ENCODE measurements around the gene PTPRN2. TPM values are rescaled to one million over a fixed set of nuclear protein-coding genes. Genes with fewer than 3 reads are reported as not detected.
"Not testable (repeated sequence)": the region's sequence is repeated elsewhere in the genome, so short reads cannot be mapped to it uniquely, and the experiment has no call there.

Gene PTPRN2
- total RNA-seq, 2 experiments from 2014 or later: 0.70 TPM; not detected in 1

GRCh38 chr7:158512869-158513268 lies 74.8 kb downstream of the PTPRN2 start:
- no peak overlapping the region for H3K4me2 ChIP-seq (ENCODE audit: low read length)
- H3K9me2 ChIP-seq (ENCODE audit: insufficient read depth, low read length): no peaks in the 10 kb centered on the region
- no peak overlapping the region for H2AFZ ChIP-seq (ENCODE audit: low read length)
- no peak for TF ChIP-seq EZH2phosphoT487 (IDR thresholded peaks at IDR 0.05; ENCODE audit: borderline replicate concordance, low read depth, low read length)
- TF ChIP-seq CTCF (conservative IDR thresholded peaks at IDR 0.05; ENCODE audit: low read length): no peak
- H3K4me1 ChIP-seq (ENCODE audit: insufficient read depth, low read length, poor library complexity, severe bottlenecking): no peaks in the 10 kb centered on the region
- ChIA-PET CTCF (ENCODE audit: unreplicated experiment) (no interaction called here), POLR2A (no interaction called here)
- H3K79me2 ChIP-seq (ENCODE audit: insufficient read depth, low read depth, low read length): no peaks in the 10 kb centered on the region
- no peaks in the 10 kb centered on the region for H3K36me3 ChIP-seq (ENCODE audit: insufficient read depth, low read length)
- no peaks in the 10 kb centered on the region for H4K20me1 ChIP-seq (ENCODE audit: insufficient read depth, low read length)
- intact Hi-C loops (cut with micrococcal nuclease; ENCODE audit: unreplicated experiment): no loop called here
- H3K27ac ChIP-seq (ENCODE audit: low read depth, low read length, poor library complexity, severe bottlenecking): no peak overlapping the region
- H3K4me3 ChIP-seq (ENCODE audit: low read depth, low read length, poor library complexity, severe bottlenecking): no peak overlapping the region
- no TSS peak for BruUV-seq (replicated peaks)
- H3K9me3 ChIP-seq (ENCODE audit: low read length): no peaks in the 10 kb centered on the region
- DNase-seq (ENCODE audit: low spot score): no peak

- Histone ChIP-seq H4K20me1 (ENCODE audit: insufficient read depth, low read length) (no peaks in the 10 kb centered on the region), H3K9me2 (ENCODE audit: insufficient read depth, low read length) (no peaks in the 10 kb centered on the region), H3K4me2 (ENCODE audit: low read length) (no peak overlapping the region), H3K79me2 (ENCODE audit: insufficient read depth, low read depth, low read length) (no peaks in the 10 kb centered on the region), H3K4me3 (ENCODE audit: low read depth, low read length, poor library complexity, severe bottlenecking) (no peak overlapping the region), H3K27ac (ENCODE audit: low read depth, low read length, poor library complexity, severe bottlenecking) (no peak overlapping the region), H3K4me1 (ENCODE audit: insufficient read depth, low read length, poor library complexity, severe bottlenecking) (no peaks in the 10 kb centered on the region), H3K36me3 (ENCODE audit: insufficient read depth, low read length) (no peaks in the 10 kb centered on the region), H3K9me3 (ENCODE audit: low read length) (no peaks in the 10 kb centered on the region), H2AFZ (ENCODE audit: low read length) (no peak overlapping the region)
- no TSS peak for BruUV-seq (replicated peaks)
- ChIA-PET POLR2A (no interaction called here), CTCF (ENCODE audit: unreplicated experiment) (no interaction called here)
- TF ChIP-seq CTCF (conservative IDR thresholded peaks at IDR 0.05; ENCODE audit: low read length) (no peak), EZH2phosphoT487 (IDR thresholded peaks at IDR 0.05; ENCODE audit: borderline replicate concordance, low read depth, low read length) (no peak)
- DNase-seq (ENCODE audit: low spot score): no peak
- intact Hi-C loops (cut with micrococcal nuclease; ENCODE audit: unreplicated experiment): no loop called here
Observed at GRCh38 chr7:158512042-158512441, 75.6 kb downstream of the PTPRN2 start.

DNA sequence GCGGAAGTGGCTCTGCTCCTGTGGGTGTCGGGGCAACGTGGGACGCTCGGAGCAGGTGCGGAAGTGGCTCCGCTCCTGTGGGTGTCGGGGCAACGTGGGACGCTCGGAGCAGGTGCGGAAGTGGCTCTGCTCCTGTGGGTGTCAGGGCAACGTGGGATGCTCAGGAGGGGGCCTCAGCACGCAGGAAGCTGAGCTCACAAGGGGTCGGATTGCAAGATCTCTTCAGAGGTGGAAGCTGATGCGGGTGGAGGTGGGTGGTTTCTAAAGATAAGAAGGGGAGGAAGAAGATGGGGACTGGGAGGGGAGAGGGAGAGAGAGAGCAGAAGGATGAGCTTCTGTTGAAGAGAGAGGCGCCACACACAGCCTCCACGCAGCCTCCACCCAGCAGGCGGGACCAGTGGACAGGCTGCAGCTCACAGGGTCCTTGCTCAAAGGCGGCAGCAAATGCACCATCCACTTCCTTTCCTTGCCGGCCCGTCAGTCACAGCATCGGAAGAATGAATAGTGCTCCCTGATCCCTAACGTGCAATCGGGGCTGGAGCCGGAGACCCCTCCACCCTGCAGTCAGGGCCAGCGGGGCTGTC lies 78.7 kb downstream of the PTPRN2 start:
- CTCF ChIA-PET (ENCODE audit: unreplicated experiment): no interaction called here
- H2AFZ ChIP-seq (ENCODE audit: low read length): no peak overlapping the region

DNA sequence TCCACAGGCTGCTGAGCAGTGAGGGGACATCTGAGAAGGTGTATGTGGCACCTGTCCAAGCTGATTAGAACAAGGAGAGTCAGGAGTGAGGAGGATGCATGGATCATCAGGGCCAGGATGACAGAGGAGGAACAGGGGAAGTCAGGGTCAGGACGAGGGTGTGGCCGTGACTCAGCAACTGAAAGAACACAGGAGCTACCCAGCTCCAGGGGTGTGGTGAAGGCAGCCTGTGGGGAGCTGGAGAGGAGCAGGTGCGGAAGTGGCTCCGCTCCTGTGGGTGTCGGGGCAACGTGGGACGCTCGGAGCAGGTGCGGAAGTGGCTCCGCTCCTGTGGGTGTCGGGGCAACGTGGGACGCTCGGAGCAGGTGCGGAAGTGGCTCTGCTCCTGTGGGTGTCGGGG lies 79.3 kb downstream of the PTPRN2 start:
- H3K9me3 ChIP-seq (ENCODE audit: low read length); H3K4me1 ChIP-seq (ENCODE audit: insufficient read depth, low read length, poor library complexity, severe bottlenecking); DNase-seq (ENCODE audit: low spot score); intact Hi-C loops (cut with micrococcal nuclease; ENCODE audit: unreplicated experiment); H4K20me1 ChIP-seq (ENCODE audit: insufficient read depth, low read length); H2AFZ ChIP-seq (ENCODE audit: low read length); POLR2A ChIA-PET; H3K4me3 ChIP-seq (ENCODE audit: low read depth, low read length, poor library complexity, severe bottlenecking); CTCF ChIA-PET (ENCODE audit: unreplicated experiment); H3K4me2 ChIP-seq (ENCODE audit: low read length); H3K27ac ChIP-seq (ENCODE audit: low read depth, low read length, poor library complexity, severe bottlenecking); H3K79me2 ChIP-seq (ENCODE audit: insufficient read depth, low read depth, low read length); H3K36me3 ChIP-seq (ENCODE audit: insufficient read depth, low read length); H3K9me2 ChIP-seq (ENCODE audit: insufficient read depth, low read length); BruUV-seq (replicated peaks): not testable (repeated sequence)

More for the DNA sequence above, 78.7 kb downstream of the PTPRN2 start:
- no peaks in the 10 kb centered on the region for H3K4me1 ChIP-seq (ENCODE audit: insufficient read depth, low read length, poor library complexity, severe bottlenecking)
- no peak overlapping the region for H3K27ac ChIP-seq (ENCODE audit: low read depth, low read length, poor library complexity, severe bottlenecking)
- no peaks in the 10 kb centered on the region for H4K20me1 ChIP-seq (ENCODE audit: insufficient read depth, low read length)
- TF ChIP-seq CTCF (conservative IDR thresholded peaks at IDR 0.05; ENCODE audit: low read length) (no peak), EZH2phosphoT487 (IDR thresholded peaks at IDR 0.05; ENCODE audit: borderline replicate concordance, low read depth, low read length) (no peak)
- H3K79me2 ChIP-seq (ENCODE audit: insufficient read depth, low read depth, low read length): no peaks in the 10 kb centered on the region
- no peaks in the 10 kb centered on the region for H3K9me3 ChIP-seq (ENCODE audit: low read length)
- H3K4me2 ChIP-seq (ENCODE audit: low read length): no peak overlapping the region
- intact Hi-C loops (cut with micrococcal nuclease; ENCODE audit: unreplicated experiment): no loop called here
- POLR2A ChIA-PET: no interaction called here
- no peaks in the 10 kb centered on the region for H3K36me3 ChIP-seq (ENCODE audit: insufficient read depth, low read length)
- no peak overlapping the region for H3K4me3 ChIP-seq (ENCODE audit: low read depth, low read length, poor library complexity, severe bottlenecking)
- DNase-seq (ENCODE audit: low spot score): no peak
- H3K9me2 ChIP-seq (ENCODE audit: insufficient read depth, low read length): no peaks in the 10 kb centered on the region
- BruUV-seq (replicated peaks): no TSS peak

Measured in OCI-LY7 (cell line).